H1 (cell line): Measurements from ENCODE around the gene CCDC12. TPM values are rescaled to one million over a fixed set of nuclear protein-coding genes. Genes with fewer than 3 reads are reported as not detected.

Experiments
- CTCF ChIA-PET: fragments of 300-600 bp; sonication (Branson Sonifier 250); formaldehyde crosslinking; loops from one replicate; lab custom pipeline; 2021; ENCODE audit not compliant: partially characterized antibody; lab: Charles Lee
- POLR2A ChIA-PET: fragments of 300-600 bp; sonication (Branson Sonifier 250); formaldehyde crosslinking; loops from one replicate; lab custom pipeline; 2021; ENCODE audit warnings: inconsistent platforms; ENCODE audit not compliant: partially characterized antibody; lab: Charles Lee
- DNase-seq, 2 experiments: peaks; one replicate each; pipeline versions ENCODE4 v3.0.0 to v3.0.0-alpha.2; 2010 to 2022; ENCODE audit warnings: low spot score in 2 of 2, low read depth in 1 of 2, mixed read lengths in 1 of 2
- FAIRE-seq: peaks from 2 replicates; lab custom pipeline; 2011; peaks lifted over from hg19 to GRCh38; lab: Jason Lieb, UNC
- H2AFZ ChIP-seq: 2 replicates; pipeline ENCODE4 v1.8.1; 2012; ENCODE audit warnings: low read length, inconsistent platforms
- H2AK5ac ChIP-seq: 2 replicates; pipeline ENCODE4 v1.6.1; 2013; ENCODE audit warnings: low read depth, low read length
- H2BK120ac ChIP-seq: replicated peaks from 2 replicates; pipeline ENCODE3; 2013; ENCODE audit warnings: low read depth, low read length, inconsistent platforms
- H2BK12ac ChIP-seq: 2 replicates; pipeline ENCODE4 v1.6.1; 2013; ENCODE audit warnings: low read depth, low read length
- H2BK15ac ChIP-seq: 2 replicates; pipeline ENCODE4 v1.6.1; 2013; ENCODE audit warnings: low read length
- H2BK20ac ChIP-seq: 2 replicates; pipeline ENCODE4 v1.6.1; 2013; ENCODE audit warnings: low read length
- H2BK5ac ChIP-seq: 2 replicates; pipeline ENCODE4 v1.6.1; 2013; ENCODE audit warnings: low read depth, low read length
- H3K14ac ChIP-seq: 2 replicates; pipeline ENCODE4 v1.6.1; 2013; ENCODE audit warnings: inconsistent platforms; ENCODE audit not compliant: insufficient read length
- H3K18ac ChIP-seq: 2 replicates; pipeline ENCODE4 v1.6.1; 2013; ENCODE audit warnings: low read length; ENCODE audit errors: extremely low read depth
- H3K23ac ChIP-seq: 2 replicates; pipeline ENCODE4 v1.6.1; 2013; ENCODE audit warnings: inconsistent platforms; ENCODE audit not compliant: insufficient read length
- H3K23me2 ChIP-seq: 2 replicates; pipeline ENCODE4 v1.6.1; 2013; ENCODE audit warnings: low read depth, low read length
- H3K27ac ChIP-seq: 2 replicates; pipeline ENCODE4 v1.6.1; 2011; ENCODE audit warnings: low read depth, low read length, inconsistent platforms
- H3K27me3 ChIP-seq, 4 experiments: replicated peaks in 1 of 4; 1 replicate in 1 of 4; 2 replicates in 3 of 4; pipeline versions ENCODE4 v1.6.1 to v1.8.1; 2011 to 2013; ENCODE audit warnings: low read length in 3 of 4, mild to moderate bottlenecking in 3 of 4, inconsistent platforms in 2 of 4, mixed read lengths in 2 of 4, moderate library complexity in 1 of 4; ENCODE audit not compliant: control insufficient read depth in 3 of 4, insufficient read depth in 3 of 4; ENCODE audit errors: extremely low read depth in 1 of 4
- H3K36me3 ChIP-seq, 4 experiments: 2 replicates each; pipeline versions ENCODE4 v1.6.1 to v1.8.1; 2011 to 2013; ENCODE audit warnings: mild to moderate bottlenecking in 4 of 4, low read length in 3 of 4, moderate library complexity in 2 of 4, control low read depth in 1 of 4, inconsistent platforms in 1 of 4; ENCODE audit not compliant: insufficient read depth in 4 of 4, control insufficient read depth in 2 of 4
- H3K4ac ChIP-seq: replicated peaks from 2 replicates; pipeline ENCODE3; 2013; ENCODE audit warnings: low read length, low read depth, mixed read lengths, inconsistent platforms; ENCODE audit not compliant: insufficient read length
- H3K4me1 ChIP-seq, 4 experiments: replicated peaks in 1 of 4; 1 replicate in 1 of 4; 2 replicates in 3 of 4; pipeline versions ENCODE4 v1.6.1 to v1.8.1; 2011 to 2013; ENCODE audit warnings: low read length in 3 of 4, inconsistent platforms in 2 of 4, mixed read lengths in 1 of 4; ENCODE audit not compliant: insufficient read depth in 4 of 4, control insufficient read depth in 3 of 4
- H3K4me2 ChIP-seq, 2 experiments: 2 replicates each; pipeline versions ENCODE4 v1.6.1 to v1.8.1; 2011 to 2013; ENCODE audit warnings: low read depth in 2 of 2, low read length in 2 of 2, control low read depth in 1 of 2, inconsistent platforms in 1 of 2, mild to moderate bottlenecking in 1 of 2; ENCODE audit not compliant: insufficient read depth in 1 of 2
- H3K4me3 ChIP-seq, 4 experiments: fragments of 200-600, 300-600 bp in 1 of 4; sonication (generic), shearing (Covaris generic), sonication (Bioruptor Twin) in 1 of 4; 2 replicates each; pipeline versions ENCODE4 v1.5.1 to v1.8.1; 2011 to 2016; ENCODE audit warnings: low read length in 4 of 4, low read depth in 3 of 4, control low read depth in 2 of 4, inconsistent platforms in 2 of 4, mild to moderate bottlenecking in 2 of 4, mixed read lengths in 1 of 4, moderate library complexity in 1 of 4; ENCODE audit not compliant: insufficient read depth in 2 of 4; ENCODE audit errors: extremely low read depth in 1 of 4
- H3K56ac ChIP-seq: replicated peaks from 2 replicates; pipeline ENCODE3; 2013; ENCODE audit warnings: low read depth, mild to moderate bottlenecking, mixed read lengths, low read length, inconsistent platforms; ENCODE audit not compliant: insufficient read length
- H3K79me1 ChIP-seq: 2 replicates; pipeline ENCODE4 v1.6.1; 2013; ENCODE audit warnings: low read depth, low read length, control low read depth
- H3K79me2 ChIP-seq, 2 experiments: 2 replicates each; pipeline versions ENCODE4 v1.6.1 to v1.8.1; 2012 to 2013; ENCODE audit warnings: low read length in 2 of 2, mild to moderate bottlenecking in 2 of 2, inconsistent platforms in 1 of 2; ENCODE audit not compliant: insufficient read depth in 2 of 2, control insufficient read depth in 1 of 2
- H3K9ac ChIP-seq, 4 experiments: replicated peaks in 1 of 4; 1 replicate in 1 of 4; 2 replicates in 3 of 4; pipeline versions ENCODE4 v1.6.1 to v1.8.1; 2011 to 2013; ENCODE audit warnings: low read depth in 3 of 4, low read length in 3 of 4, control low read depth in 2 of 4, mild to moderate bottlenecking in 2 of 4, moderate library complexity in 2 of 4, inconsistent platforms in 1 of 4; ENCODE audit errors: extremely low read depth in 1 of 4
- H3K9me3 ChIP-seq, 2 experiments: 2 replicates each; pipeline versions ENCODE4 v1.6.1 to v1.8.1; 2012 to 2013; ENCODE audit warnings: mild to moderate bottlenecking in 2 of 2, moderate library complexity in 2 of 2, control low read depth in 1 of 2, inconsistent platforms in 1 of 2, low read depth in 1 of 2, low read length in 1 of 2, mixed read lengths in 1 of 2; ENCODE audit not compliant: insufficient read depth in 2 of 2
- H4K20me1 ChIP-seq, 2 experiments: replicated peaks in 1 of 2; 2 replicates each; pipeline versions ENCODE3 to v1.8.1; 2011 to 2013; ENCODE audit warnings: inconsistent platforms in 2 of 2, low read length in 2 of 2, mild to moderate bottlenecking in 1 of 2; ENCODE audit not compliant: insufficient read depth in 2 of 2, control insufficient read depth in 1 of 2
- H4K5ac ChIP-seq: 2 replicates; pipeline ENCODE4 v1.6.1; 2013; ENCODE audit warnings: low read length, low read depth, mixed read lengths, inconsistent platforms; ENCODE audit not compliant: insufficient read length
- H4K8ac ChIP-seq: 2 replicates; pipeline ENCODE4 v1.8.0; 2013; ENCODE audit warnings: mild to moderate bottlenecking, moderate library complexity, low read length, inconsistent platforms; ENCODE audit not compliant: insufficient read depth; ENCODE audit errors: extremely low read depth
- H4K91ac ChIP-seq: replicated peaks from 2 replicates; pipeline ENCODE3; 2013; ENCODE audit warnings: low read length, mixed read lengths, inconsistent platforms; ENCODE audit not compliant: insufficient read length
- ASH2L ChIP-seq: fragments of 200-600, 300-600 bp; sonication (generic); IDR thresholded peaks from one replicate; pipeline ENCODE4 v1.7.1; 2017; ENCODE audit warnings: low read length
- BRCA1 ChIP-seq: IDR thresholded peaks from 2 replicates; pipeline ENCODE4 v1.6.1; 2012; ENCODE audit warnings: low read depth, low read length, improper control_type of control experiment
- CBX5 ChIP-seq: fragments of 300-800, 300-1000 bp; sonication (generic); IDR thresholded peaks from 2 replicates; pipeline ENCODE4 v1.7.1; 2016; ENCODE audit warnings: antibody characterized with exemption, low read length, low read depth
- CHD2 ChIP-seq: IDR thresholded peaks from 2 replicates; pipeline ENCODE4 v1.6.1; 2012; ENCODE audit warnings: low read length, improper control_type of control experiment
- EZH2 ChIP-seq: fragments of 200-600 bp; sonication (generic); IDR thresholded peaks from 2 replicates; pipeline ENCODE4 v1.7.1; 2012; ENCODE audit warnings: low read depth, mild to moderate bottlenecking, moderate library complexity, low read length, inconsistent platforms; ENCODE audit not compliant: severe bottlenecking
- GTF2F1 ChIP-seq: IDR thresholded peaks from 2 replicates; pipeline ENCODE4 v1.6.1; 2012; ENCODE audit warnings: low read depth, low read length, improper control_type of control experiment, borderline replicate concordance
- JUN ChIP-seq: IDR thresholded peaks from 2 replicates; pipeline ENCODE4 v1.6.1; 2011; ENCODE audit warnings: low read depth, mild to moderate bottlenecking, improper control_type of control experiment, low read length
- MAFK ChIP-seq: IDR thresholded peaks from 2 replicates; pipeline ENCODE4 v1.6.1; 2012; ENCODE audit warnings: low read depth, mild to moderate bottlenecking, improper control_type of control experiment, low read length
- MAX ChIP-seq: IDR thresholded peaks from 2 replicates; pipeline ENCODE4 v1.6.1; 2012; ENCODE audit warnings: inconsistent platforms
- RFX5 ChIP-seq: IDR thresholded peaks from 2 replicates; pipeline ENCODE4 v1.6.1; 2011; ENCODE audit warnings: low read depth, low read length, improper control_type of control experiment, borderline replicate concordance
- RXRA ChIP-seq: IDR thresholded peaks from 2 replicates; pipeline ENCODE4 v1.6.1; 2011; ENCODE audit warnings: low read depth, mild to moderate bottlenecking, low read length, moderate library complexity; ENCODE audit not compliant: insufficient read depth
- SP2 ChIP-seq: IDR thresholded peaks from 2 replicates; pipeline ENCODE4 v1.6.1; 2012; ENCODE audit warnings: mild to moderate bottlenecking, low read length, inconsistent platforms
- TAF7 ChIP-seq: optimal IDR thresholded peaks from 2 replicates; pipeline ENCODE3; 2011; ENCODE audit warnings: low read depth, mild to moderate bottlenecking, inconsistent platforms, low read length, moderate library complexity, borderline replicate concordance
- WGBS, 2 experiments: shearing (Covaris generic) in 1 of 2; methylation state at CpG; one replicate each; pipeline versions ENCODE4 v1.1.6 to v1.1.7; 2013 to 2015; ENCODE audit warnings: low lambda C conversion rate in 2 of 2, mixed read lengths in 2 of 2, inconsistent platforms in 1 of 2, low coverage in 1 of 2, missing lambda C conversion rate in 1 of 2; ENCODE audit not compliant: insufficient replicate concordance in 2 of 2, insufficient coverage in 1 of 2, insufficient read length in 1 of 2; ENCODE audit errors: extremely low coverage in 1 of 2, missing lambda C conversion rate in 1 of 2; 5-methylcytosine and 5-hydroxymethylcytosine counted together
- polyA plus RNA-seq, 7 experiments: library from polyadenylated mRNA; depleted of rRNA in 3 of 7; stranded (reverse) in 5 of 7; unstranded in 2 of 7; fragments of >200 nt in 5 of 7; fragments of 200-250 nt in 2 of 7; gene quantifications; 1 replicate in 5 of 7; 2 replicates in 1 of 7; 4 replicates in 1 of 7; pipeline versions ENCODE4 v1.2.1 to v1.2.3, GENCODE V29; 2011 to 2013; ENCODE audit warnings: missing spikeins in 2 of 7, mixed read lengths in 2 of 7
- total RNA-seq: library from RNA; stranded (reverse); fragmentation: NEBNext Ultra II Directional; extraction: Animal tissue kit (Norgen Biotek cat#: 25700); gene quantifications from 2 replicates; pipeline ENCODE4 v1.2.1, GENCODE V29; 2021

CCDC12 gene
- total and polyA plus RNA-seq, 2 of the 8 experiments (the other 6 are each of a cell fraction or from before 2014, with no cell fraction given): 29.5 to 41.3 TPM

DNA sequence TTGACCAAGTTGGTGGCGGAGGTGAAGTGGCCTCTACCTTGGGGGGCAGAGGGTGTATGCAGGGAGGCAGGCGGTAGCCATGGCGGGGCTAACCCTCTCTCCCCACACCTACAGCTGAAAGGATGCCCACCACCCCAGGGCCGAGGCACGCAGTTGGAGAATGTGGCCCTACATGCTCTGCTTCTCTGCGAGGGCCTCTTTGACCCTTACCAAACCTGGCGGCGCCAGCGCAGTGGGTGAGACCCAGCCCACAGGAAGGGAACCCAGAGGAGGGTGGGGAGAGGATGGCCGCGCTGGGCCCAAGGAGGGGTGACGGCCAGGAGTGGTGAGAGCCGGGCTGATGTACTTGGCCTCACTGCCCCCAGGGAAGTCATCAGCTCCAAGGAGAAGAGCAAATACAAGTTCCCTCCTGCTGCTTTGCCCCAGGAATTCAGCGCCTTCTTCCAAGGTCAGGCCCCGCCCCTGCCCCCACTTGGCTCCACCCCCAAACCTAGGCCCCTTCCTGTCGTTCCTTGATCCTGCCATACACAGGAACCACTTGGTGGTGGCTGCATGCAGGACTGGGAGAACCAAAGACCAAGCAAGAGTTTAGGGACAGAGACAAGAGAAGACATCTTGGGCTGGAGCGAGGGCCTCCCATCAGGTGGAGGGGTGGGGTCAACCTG lies 12.7 kb upstream of the CCDC12 start:
- Histone ChIP-seq H3K9ac (no peak overlapping the region), H2AFZ (no peak overlapping the region), H3K23ac (no peak overlapping the region), H4K8ac (no peak overlapping the region), H4K20me1 (peaks cover 4 to 10% of the 10 kb centered on the region in 2 experiments), H2AK5ac (peak overlapping the region; percentile 95; the same call in 1 of the 2 replicates), H2BK12ac (0 out of 2 replicates have a peak overlapping the region, but pooled peaks have one; percentile 9), H3K4me2 (no peak overlapping the region), H2BK120ac (no peak overlapping the region), H3K27me3 (no peaks in the 10 kb centered on the region), H2BK5ac (peak overlapping the region; percentile 66; the same call in 1 of the 2 replicates), H3K4ac (no peak overlapping the region), H3K79me1 (no peaks in the 10 kb centered on the region), H2BK20ac (peak overlapping the region; percentile 72; the same call in 1 of the 2 replicates), H3K79me2 (no peaks in the 10 kb centered on the region; a peak in 1 of 4 replicates), H3K36me3 (no peaks in the 10 kb centered on the region; a peak in 1 of 8 replicates), H3K9me3 (no peaks in the 10 kb centered on the region), H3K4me3 (no peak overlapping the region), H3K23me2 (no peaks in the 10 kb centered on the region), H4K91ac (peak overlapping the region; percentile 62), H4K5ac (no peak overlapping the region), H3K27ac (no peak overlapping the region), H2BK15ac (peak overlapping the region; percentile 72; the same call in 1 of the 2 replicates), H3K4me1 (peaks cover 0 to 23% (median 8%) of the 10 kb centered on the region in 4 experiments; a peak in 6 of 7 replicates), H3K56ac (no peak overlapping the region), H3K18ac (no peak overlapping the region), H3K14ac (no peak overlapping the region)
- CTCF ChIA-PET: interaction anchor here (1.5 to 13.0 kb wide), 2 partner anchors 14 to 66 kb away, joined by 4 to 130 read pairs; no protein-coding TSS in a partner anchor
- POLR2A ChIA-PET: interaction anchor here (0.7 to 1.6 kb wide), 2 partner anchors 7 to 9 kb away, joined by 3 to 6 read pairs; partner anchors contain the start of gene NBEAL2
- FAIRE-seq (no peak), DNase-seq (no peak)
- 93% methylated on average over 11 of the region's 17 CpGs; no CpG with 5 or more reads in 1 of the 2 experiments for WGBS, 2 experiments
- TF ChIP-seq EZH2 (no peak), ASH2L (no peak), MAFK (no peak), GTF2F1 (no peak), JUN (no peak), CBX5 (no peak), MAX (no peak), BRCA1 (no peak), RFX5 (no peak), TAF7 (no peak), SP2 (no peak), CHD2 (no peak), RXRA (no peak)
